Measurements from ENCODE around the gene COX7C.
A peak's percentile ranks its signal among the peaks of the same experiment; 100 is the strongest.
"Not testable (repeated sequence)": the region's sequence is repeated elsewhere in the genome, so short reads cannot be mapped to it uniquely, and the experiment has no call there.

COX7C gene, protein sequence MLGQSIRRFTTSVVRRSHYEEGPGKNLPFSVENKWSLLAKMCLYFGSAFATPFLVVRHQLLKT

GRCh38 chr5:86617756-86618576 lies at the start of gene COX7C:
TSS of gene COX7C (plus strand) at chr5:86617941. CDS start at chr5:86618056, 115 bp downstream.
- peak; percentile 44 to 72 (median 62) for DNase-seq (ENCODE audit: low read depth in 2 of 3, low spot score in 2 of 3)

- DNase-seq (ENCODE audit: low read depth in 2 of 3, low spot score in 2 of 3): not testable (repeated sequence)
These were observed 48.0 kb upstream of the COX7C start for GRCh38 chr5:86569522-86570426.

GRCh38 chr5:86570427-86571083 lies 47.2 kb upstream of the COX7C start:
- no peak for DNase-seq (ENCODE audit: low read depth in 2 of 3, low spot score in 2 of 3)

DNA sequence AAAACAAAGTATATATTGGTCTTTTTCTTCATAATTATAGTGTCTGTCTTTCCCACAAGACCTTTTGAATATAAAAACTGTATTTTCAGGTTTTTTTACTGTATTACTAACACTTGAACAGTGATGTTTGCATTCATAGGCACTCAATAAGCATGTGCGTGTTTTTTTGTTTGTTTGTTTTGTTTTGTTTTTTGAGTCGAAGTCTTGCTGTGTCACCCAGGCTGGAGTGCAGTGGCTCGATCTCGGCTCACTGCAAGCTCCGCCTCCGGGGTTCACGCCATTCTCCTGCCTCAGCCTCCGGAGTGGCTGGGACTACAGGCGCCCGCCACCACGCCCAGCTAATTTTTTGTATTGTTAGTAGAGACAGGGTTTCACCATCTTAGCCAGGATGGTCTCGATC lies 46.6 kb upstream of the COX7C start:
- DNase-seq (ENCODE audit: low read depth in 2 of 3, low spot score in 2 of 3): not testable (repeated sequence)

GRCh38 chr5:86572825-86573517 lies 44.8 kb upstream of the COX7C start:
- DNase-seq (ENCODE audit: low read depth in 2 of 3, low spot score in 2 of 3): no peak

GRCh38 chr5:86579502-86579901 lies 38.2 kb upstream of the COX7C start:
- DNase-seq (ENCODE audit: low read depth in 2 of 3, low spot score in 2 of 3): no peak

- no peak for DNase-seq (ENCODE audit: low read depth in 2 of 3, low spot score in 2 of 3)
These were observed 21.3 kb upstream of the COX7C start for GRCh38 chr5:86596476-86596875.

DNA sequence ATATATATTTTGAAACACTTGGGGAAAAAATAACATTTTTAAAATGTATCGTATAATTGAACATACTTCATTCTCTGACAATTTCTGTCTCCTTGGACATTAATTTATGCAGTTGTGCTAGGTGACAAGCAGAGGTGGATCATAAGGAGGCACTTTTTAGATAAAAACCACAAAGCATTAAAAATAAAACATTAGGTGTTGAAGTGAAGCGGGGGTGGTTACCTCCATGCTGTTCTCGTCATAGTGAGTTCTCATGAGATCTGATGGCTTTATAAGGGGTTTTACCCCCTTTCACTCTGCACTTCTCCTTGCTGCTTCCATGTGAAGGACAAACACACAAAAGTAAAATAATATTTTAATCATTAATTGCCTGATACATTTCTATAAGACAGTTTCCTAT lies 11.9 kb upstream of the COX7C start:
- no peak for DNase-seq (ENCODE audit: low read depth in 2 of 3, low spot score in 2 of 3)

- DNase-seq (ENCODE audit: low read depth in 2 of 3, low spot score in 2 of 3): no peak
These were observed 4.3 kb upstream of the COX7C start for GRCh38 chr5:86613455-86613854.

GRCh38 chr5:86617309-86617755 lies 409 bp upstream of the COX7C start:
- DNase-seq (ENCODE audit: low read depth in 2 of 3, low spot score in 2 of 3): no peak

- DNase-seq (ENCODE audit: low read depth in 2 of 3, low spot score in 2 of 3): no peak
These were observed 6.2 kb downstream of the COX7C start for GRCh38 chr5:86623785-86624483.

DNA sequence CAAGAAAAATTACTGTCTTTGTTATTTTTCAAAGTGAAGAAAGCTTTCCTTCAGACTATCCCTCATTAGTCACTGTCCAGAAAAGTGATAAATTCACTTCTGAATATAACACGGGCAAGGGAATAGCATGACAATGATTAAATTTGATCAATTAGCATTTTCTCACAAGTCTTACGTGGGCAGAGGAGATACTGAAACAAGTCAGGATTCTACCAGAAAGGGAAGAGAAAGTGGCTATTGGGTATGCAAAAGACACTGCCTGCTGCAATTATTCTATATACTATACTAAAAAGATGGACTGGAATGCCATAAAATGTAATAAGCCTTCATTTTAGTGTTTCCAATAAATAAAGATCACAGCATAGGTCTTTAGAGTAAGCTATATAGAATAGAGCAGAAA lies 7.4 kb downstream of the COX7C start:
- DNase-seq (ENCODE audit: low read depth in 2 of 3, low spot score in 2 of 3): no peak

GRCh38 chr5:86626149-86626548 lies 8.4 kb downstream of the COX7C start:
- no peak for DNase-seq (ENCODE audit: low read depth in 2 of 3, low spot score in 2 of 3)

DNA sequence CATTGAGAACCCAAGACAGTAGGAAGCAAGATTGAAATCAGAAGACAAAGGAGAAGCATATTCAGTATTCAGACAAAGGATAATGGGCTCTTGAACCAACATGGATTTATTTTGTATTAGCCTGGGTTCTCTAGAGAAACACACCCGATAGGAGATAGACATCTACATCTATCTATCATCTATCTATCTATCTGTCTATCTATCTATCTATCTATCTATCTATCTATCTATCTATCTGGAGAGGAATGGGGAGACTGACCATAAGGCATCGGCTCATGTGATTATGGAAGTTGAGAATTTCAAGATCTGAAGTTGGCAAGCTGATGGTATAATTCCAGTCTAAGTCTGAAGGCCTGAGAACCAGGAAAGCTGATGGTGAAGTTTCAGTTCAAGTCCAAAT lies 13.4 kb downstream of the COX7C start:
- no peak for DNase-seq (ENCODE audit: low read depth in 2 of 3, low spot score in 2 of 3)

DNA sequence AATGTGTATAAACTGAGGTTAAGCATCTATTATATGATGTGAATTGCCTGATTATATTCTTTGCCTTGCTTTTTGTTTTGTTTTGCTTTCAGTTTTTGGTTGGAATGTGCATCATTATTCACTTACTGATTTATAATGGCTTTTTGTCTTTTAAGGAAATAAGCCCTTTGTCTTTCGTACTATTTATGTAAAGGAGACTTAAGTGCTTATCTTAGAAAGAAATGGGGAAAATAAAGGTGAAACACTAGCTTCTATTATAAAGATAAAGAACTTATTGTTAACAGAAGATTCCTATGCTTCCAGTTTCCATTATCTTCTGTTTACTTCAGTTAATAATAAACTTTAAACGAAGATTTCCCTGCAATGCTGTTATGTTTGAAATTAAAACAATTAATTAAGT lies 23.3 kb downstream of the COX7C start:
- DNase-seq (ENCODE audit: low read depth in 2 of 3, low spot score in 2 of 3): no peak

- no peak for DNase-seq (ENCODE audit: low read depth in 2 of 3, low spot score in 2 of 3)
These were observed 27.1 kb downstream of the COX7C start for GRCh38 chr5:86644843-86645242.

GRCh38 chr5:86645885-86646284 lies 28.1 kb downstream of the COX7C start:
- no peak for DNase-seq (ENCODE audit: low read depth in 2 of 3, low spot score in 2 of 3)

GRCh38 chr5:86646671-86647070 lies 28.9 kb downstream of the COX7C start:
- DNase-seq (ENCODE audit: low read depth in 2 of 3, low spot score in 2 of 3): no peak

DNA sequence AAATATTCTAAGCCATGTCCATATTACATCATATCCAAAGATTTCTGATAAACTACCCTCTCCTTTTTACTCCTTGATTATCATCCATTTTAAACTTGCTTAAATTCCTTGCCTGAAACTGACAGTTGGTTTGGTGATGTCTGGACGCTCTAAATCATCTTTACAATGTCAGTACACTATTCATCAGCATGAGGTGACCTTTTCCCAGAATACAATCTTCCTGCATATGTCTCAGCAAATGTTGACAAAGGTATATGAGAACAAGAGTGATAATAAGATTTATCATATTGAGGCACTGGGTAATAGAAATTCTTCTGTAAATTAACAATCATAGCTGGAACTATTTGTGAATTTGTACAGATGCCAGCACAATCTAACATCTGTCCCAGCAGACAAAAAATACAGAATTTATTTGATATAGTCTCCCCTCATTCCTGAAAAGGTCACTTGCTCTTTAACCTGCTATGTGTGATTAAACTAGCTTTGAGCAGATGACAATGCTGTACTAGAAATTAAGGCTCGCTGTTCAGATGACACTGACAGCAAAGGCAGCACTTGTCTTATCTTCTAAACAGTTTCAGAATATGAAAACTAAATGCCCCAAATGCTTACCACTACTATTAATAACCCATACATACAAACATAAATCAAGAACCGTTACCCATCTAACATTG lies 32.2 kb downstream of the COX7C start:
- DNase-seq (ENCODE audit: low read depth in 2 of 3, low spot score in 2 of 3): no peak

GRCh38 chr5:86660771-86661170 lies 43.0 kb downstream of the COX7C start:
- not testable (repeated sequence) for DNase-seq (ENCODE audit: low read depth in 2 of 3, low spot score in 2 of 3)

All from activated CD8-positive, alpha-beta memory T cell treated with anti-CD3 and anti-CD28 coated beads for 48 hours (primary cell).